NT2/D1 (cell line): ENCODE measurements around the gene CXorf58.

Experiments used
- DNase-seq: peaks from one replicate; pipeline ENCODE4 v3.0.0-alpha.2; 2011; ENCODE audit warnings: low read depth, low spot score
- H3K27me3 ChIP-seq: 2 replicates; pipeline ENCODE4 v1.6.0; 2011; ENCODE audit warnings: mild to moderate bottlenecking; ENCODE audit not compliant: insufficient read length, insufficient read depth
- H3K36me3 ChIP-seq: 2 replicates; pipeline ENCODE4 v1.6.1; 2011; ENCODE audit warnings: mild to moderate bottlenecking, low read length, mixed read lengths; ENCODE audit not compliant: insufficient read depth, insufficient read length
- H3K4me1 ChIP-seq: 2 replicates; pipeline ENCODE4 v1.5.1; 2011; ENCODE audit not compliant: insufficient read depth, insufficient read length
- H3K4me3 ChIP-seq: 2 replicates; pipeline ENCODE4 v1.5.1; 2011; ENCODE audit warnings: low read depth; ENCODE audit not compliant: insufficient read length
- H3K9ac ChIP-seq: 2 replicates; pipeline ENCODE4 v1.6.0; 2011; ENCODE audit warnings: low read depth; ENCODE audit not compliant: insufficient read length
- H3K9me3 ChIP-seq: 2 replicates; pipeline ENCODE4 v1.5.1; 2011; ENCODE audit warnings: mild to moderate bottlenecking, low read length; ENCODE audit not compliant: insufficient read depth
- SUZ12 ChIP-seq: IDR thresholded peaks from 2 replicates; pipeline ENCODE4 v1.6.1; 2011; ENCODE audit not compliant: insufficient read length, insufficient read depth; ENCODE audit errors: extremely low read depth
- YY1 ChIP-seq: IDR thresholded peaks from 2 replicates; pipeline ENCODE4 v1.6.1; 2011; ENCODE audit not compliant: insufficient read length, insufficient read depth
- ZNF274 ChIP-seq: IDR thresholded peaks from 2 replicates; pipeline ENCODE4 v1.6.1; 2011; ENCODE audit warnings: mild to moderate bottlenecking, low read depth, low read length

The CXorf58 gene

GRCh38 chrX:23939203-23939602 is 31.4 kb downstream of the CXorf58 start:
- H3K9me3 ChIP-seq: no peaks in the 10 kb centered on the region
- H3K4me1 ChIP-seq: no peaks in the 10 kb centered on the region
- no peak overlapping the region for H3K9ac ChIP-seq
- no peak for TF ChIP-seq YY1
- no peak for TF ChIP-seq ZNF274
- TF ChIP-seq SUZ12: no peak
- no peak overlapping the region for H3K4me3 ChIP-seq
- no peaks in the 10 kb centered on the region for H3K36me3 ChIP-seq
- H3K27me3 ChIP-seq: no peaks in the 10 kb centered on the region
- no peak for DNase-seq

GRCh38 chrX:23944234-23944633 is 36.4 kb downstream of the CXorf58 start:
- no peaks in the 10 kb centered on the region for H3K9me3 ChIP-seq
- H3K36me3 ChIP-seq: no peaks in the 10 kb centered on the region
- no peak for DNase-seq
- no peak for TF ChIP-seq SUZ12
- TF ChIP-seq YY1: no peak
- TF ChIP-seq ZNF274: no peak
- H3K9ac ChIP-seq: no peak overlapping the region
- no peaks in the 10 kb centered on the region for H3K4me1 ChIP-seq
- no peak overlapping the region for H3K4me3 ChIP-seq
- H3K27me3 ChIP-seq: no peaks in the 10 kb centered on the region

GRCh38 chrX:23945206-23945605 is 37.4 kb downstream of the CXorf58 start:
- Histone ChIP-seq H3K4me1 (no peaks in the 10 kb centered on the region), H3K9ac (no peak overlapping the region), H3K27me3 (no peaks in the 10 kb centered on the region), H3K9me3 (no peaks in the 10 kb centered on the region), H3K4me3 (no peak overlapping the region), H3K36me3 (no peaks in the 10 kb centered on the region)
- TF ChIP-seq YY1 (no peak), ZNF274 (no peak), SUZ12 (no peak)
- no peak for DNase-seq

GRCh38 chrX:23952391-23952790 is 44.6 kb downstream of the CXorf58 start:
- no peak overlapping the region for H3K4me3 ChIP-seq
- DNase-seq: no peak
- H3K9ac ChIP-seq: no peak overlapping the region
- no peaks in the 10 kb centered on the region for H3K9me3 ChIP-seq
- no peaks in the 10 kb centered on the region for H3K27me3 ChIP-seq
- TF ChIP-seq SUZ12 (no peak), YY1 (no peak)
- no peaks in the 10 kb centered on the region for H3K36me3 ChIP-seq
- no peaks in the 10 kb centered on the region for H3K4me1 ChIP-seq

GRCh38 chrX:23952984-23953907 is 45.4 kb downstream of the CXorf58 start:
- H3K4me1 ChIP-seq: no peaks in the 10 kb centered on the region
- H3K4me3 ChIP-seq: no peak overlapping the region
- no peaks in the 10 kb centered on the region for H3K27me3 ChIP-seq
- peak; percentile 6 for DNase-seq
- no peaks in the 10 kb centered on the region for H3K36me3 ChIP-seq
- no peaks in the 10 kb centered on the region for H3K9me3 ChIP-seq
- H3K9ac ChIP-seq: no peak overlapping the region
- TF ChIP-seq YY1 (no peak), ZNF274 (no peak), SUZ12 (no peak)

- no peak overlapping the region for H3K4me3 ChIP-seq
- no peak overlapping the region for H3K9ac ChIP-seq
- no peaks in the 10 kb centered on the region for H3K36me3 ChIP-seq
- TF ChIP-seq YY1: no peak
- no peak for TF ChIP-seq ZNF274
- TF ChIP-seq SUZ12: no peak
- no peak for DNase-seq
- H3K9me3 ChIP-seq: no peaks in the 10 kb centered on the region
- H3K27me3 ChIP-seq: no peaks in the 10 kb centered on the region
- no peaks in the 10 kb centered on the region for H3K4me1 ChIP-seq
These were observed 46.1 kb downstream of the CXorf58 start for GRCh38 chrX:23953908-23954269.

- H3K9ac ChIP-seq: no peak overlapping the region
- no peaks in the 10 kb centered on the region for H3K36me3 ChIP-seq
- H3K4me3 ChIP-seq: no peak overlapping the region
- no peak for DNase-seq
- TF ChIP-seq SUZ12 (no peak), YY1 (no peak), ZNF274 (no peak)
- no peaks in the 10 kb centered on the region for H3K9me3 ChIP-seq
- no peaks in the 10 kb centered on the region for H3K27me3 ChIP-seq
- no peaks in the 10 kb centered on the region for H3K4me1 ChIP-seq
These were observed 46.6 kb downstream of the CXorf58 start for GRCh38 chrX:23954396-23954795.

GRCh38 chrX:23959781-23960180 is 52.0 kb downstream of the CXorf58 start:
- no peak for DNase-seq
- TF ChIP-seq YY1 (no peak), ZNF274 (no peak), SUZ12 (no peak)
- no peaks in the 10 kb centered on the region for H3K27me3 ChIP-seq
- H3K4me1 ChIP-seq: peaks cover 2% of the 10 kb centered on the region
- no peaks in the 10 kb centered on the region for H3K36me3 ChIP-seq
- H3K4me3 ChIP-seq: no peak overlapping the region
- H3K9ac ChIP-seq: no peak overlapping the region
- no peaks in the 10 kb centered on the region for H3K9me3 ChIP-seq
